Amniotic epithelial cell (primary cell): ENCODE measurements around the gene SLC9B2.
A peak's percentile ranks its signal among the peaks of the same experiment; 100 is the strongest.
"Not testable (repeated sequence)": the region's sequence is repeated elsewhere in the genome, so short reads cannot be mapped to it uniquely, and the experiment has no call there.

Experiments
- DNase-seq: peaks from one replicate; pipeline ENCODE4 v3.0.0-alpha.2; 2010; ENCODE audit warnings: low read depth

The SLC9B2 gene

GRCh38 chr4:103019308-103020124, 57.0 kb downstream of the SLC9B2 start, which contains the start of gene SLC9B1:
Gene SLC9B1, minus strand, starts transcription at chr4:103019705. Its CDS starts 27,994 bp downstream, at chr4:102991711.
- DNase-seq = peak; percentile 97

- no peak for DNase-seq
These were observed 57.9 kb downstream of the SLC9B2 start for GRCh38 chr4:103018391-103019307.

GRCh38 chr4:103012551-103012950, 64.0 kb downstream of the SLC9B2 start:
- DNase-seq = no peak

- DNase-seq = peak; percentile 81
These were observed 64.5 kb downstream of the SLC9B2 start for GRCh38 chr4:103012060-103012459.

GRCh38 chr4:103011378-103012025, 65.1 kb downstream of the SLC9B2 start:
- DNase-seq = peak; percentile 83

GRCh38 chr4:103010804-103011203, 65.8 kb downstream of the SLC9B2 start:
- no peak for DNase-seq

GRCh38 chr4:103008875-103009729, 67.5 kb downstream of the SLC9B2 start:
- peak; percentile 74 for DNase-seq

- peak; percentile 28 for DNase-seq
These were observed 74.0 kb downstream of the SLC9B2 start for GRCh38 chr4:103002551-103002950.

- no peak for DNase-seq
These were observed 81.8 kb downstream of the SLC9B2 start for GRCh38 chr4:102994803-102995202.

GRCh38 chr4:102993985-102994384, 82.6 kb downstream of the SLC9B2 start:
- DNase-seq = not testable (repeated sequence)

GRCh38 chr4:102988429-102989020, 88.0 kb downstream of the SLC9B2 start:
- DNase-seq = no peak

- no peak for DNase-seq
These were observed 95.6 kb downstream of the SLC9B2 start for GRCh38 chr4:102981005-102981404.
